Islet of Langerhans (tissue), 1 donor: ENCODE measurements around the gene ADGRA3.
"Not testable (repeated sequence)": the region's sequence is repeated elsewhere in the genome, so short reads cannot be mapped to it uniquely, and the experiment has no call there.

Experiments used
- FAIRE-seq: peaks from one replicate; lab custom pipeline; 2011; peaks lifted over from hg19 to GRCh38; lab: Jason Lieb, UNC

ADGRA3 gene

DNA sequence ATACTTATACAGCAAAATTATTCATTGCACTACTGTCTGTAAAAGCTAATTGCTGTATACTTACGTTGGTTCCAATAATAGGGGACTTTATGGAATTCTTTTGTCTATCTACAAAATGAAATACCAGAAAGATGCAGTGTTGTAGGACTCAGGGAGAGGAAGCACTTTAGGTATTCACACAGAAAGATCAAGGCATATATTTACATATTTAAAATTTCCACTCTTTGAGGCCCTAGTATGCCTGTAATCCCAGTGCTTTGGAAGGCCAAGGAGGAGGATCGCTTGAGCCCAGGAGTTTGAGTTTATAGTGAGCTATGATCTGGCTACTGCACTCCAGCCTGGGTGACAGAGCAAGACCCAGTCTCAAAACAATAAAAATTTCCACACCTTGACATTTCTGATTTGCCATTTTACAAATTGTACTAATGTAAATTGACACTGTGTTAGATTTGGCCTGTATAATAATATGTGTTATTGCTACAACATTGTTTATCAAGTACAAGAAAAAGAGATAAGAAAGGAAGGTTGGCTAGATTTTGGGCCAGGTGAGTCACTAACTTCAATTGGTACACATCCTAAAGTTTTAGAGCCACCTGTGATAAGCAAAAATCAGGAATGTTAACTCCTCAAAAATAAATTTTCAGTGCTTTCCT lies 35.1 kb downstream of the ADGRA3 start:
- FAIRE-seq: peak; percentile 9

DNA sequence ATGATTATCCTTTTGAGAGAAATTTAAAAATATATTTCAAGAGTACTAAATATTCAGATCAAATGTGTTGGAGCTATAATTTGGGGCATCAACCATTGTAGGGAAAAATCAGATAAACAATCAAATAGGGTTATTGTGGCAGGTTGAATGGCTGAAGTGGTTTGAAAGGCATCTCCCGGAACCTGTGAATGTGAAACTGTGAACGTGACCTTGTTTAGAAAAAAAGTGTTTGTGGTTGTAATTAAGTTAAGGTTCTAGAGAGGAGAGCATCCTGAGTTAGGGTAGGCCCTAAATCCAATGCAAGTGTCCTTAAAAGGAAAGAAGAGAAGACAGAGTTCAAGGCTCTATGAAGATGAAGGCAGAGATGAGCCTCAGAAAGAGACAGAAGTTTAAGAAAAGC lies 37.4 kb downstream of the ADGRA3 start:
- no peak for FAIRE-seq

DNA sequence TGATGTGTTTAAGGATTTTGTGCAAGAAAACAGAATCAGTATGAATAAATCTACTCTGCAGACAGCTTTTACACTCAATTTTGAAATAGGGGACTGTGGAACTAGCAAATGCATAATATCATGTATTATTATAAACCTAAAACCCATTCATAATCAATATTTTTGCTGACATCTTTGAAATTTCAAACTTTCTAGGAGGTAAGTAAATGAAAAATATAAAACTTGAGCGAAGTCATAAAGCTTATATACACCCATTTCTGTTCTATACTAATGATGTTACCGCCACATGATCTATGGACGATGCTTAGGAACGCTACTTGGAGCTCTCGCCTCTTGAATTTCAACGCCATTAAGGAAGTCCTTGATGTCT lies 38.1 kb downstream of the ADGRA3 start:
- FAIRE-seq: peak; percentile 33

DNA sequence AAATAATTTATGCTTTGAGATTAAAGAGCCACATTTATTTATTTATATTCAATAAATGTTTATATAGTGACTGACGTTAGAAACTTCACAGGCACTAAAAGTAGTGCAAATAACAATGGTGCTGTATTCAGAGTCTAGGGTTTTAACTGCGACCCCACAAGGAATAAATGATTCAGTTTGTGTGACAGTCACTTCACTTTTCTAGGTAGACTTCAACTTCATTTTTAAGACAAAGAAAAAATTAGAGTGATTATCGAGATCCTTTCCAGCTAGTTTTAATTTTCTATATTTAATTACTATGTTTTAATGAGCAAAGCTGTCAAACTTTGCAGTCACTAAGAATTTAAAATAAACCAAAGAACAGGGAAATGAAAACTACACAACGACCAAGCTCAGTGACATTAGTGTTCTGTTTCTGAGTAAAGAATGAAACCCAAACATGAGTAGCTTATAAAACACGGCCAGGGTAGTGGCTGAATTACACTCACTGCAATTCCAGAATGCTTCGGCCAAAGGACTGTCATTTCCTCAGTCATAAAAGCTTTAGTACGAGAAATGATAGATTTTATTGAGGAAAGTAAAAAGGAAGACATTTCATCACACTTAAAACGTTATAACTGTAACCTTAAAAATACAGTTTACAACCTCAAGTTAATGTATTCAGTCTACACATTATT lies 38.6 kb downstream of the ADGRA3 start:
- FAIRE-seq: no peak

DNA sequence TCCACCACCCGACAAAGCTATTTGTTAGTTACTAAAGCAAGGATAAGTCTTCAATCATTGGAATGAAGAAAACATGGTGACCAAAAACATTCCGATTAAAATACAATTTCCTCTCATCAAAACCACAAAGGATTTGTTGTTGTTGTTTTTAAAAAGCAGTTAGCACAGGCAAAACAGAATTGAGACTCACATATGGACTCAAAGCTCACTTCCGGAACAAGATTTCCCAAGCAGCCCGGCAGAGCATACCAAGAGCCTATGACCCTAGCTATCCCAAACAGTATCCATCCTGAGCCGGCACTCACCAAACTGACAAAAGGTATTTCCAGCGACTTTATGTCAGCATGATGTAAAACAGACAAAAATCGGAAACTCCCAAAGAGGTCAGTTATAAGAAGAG lies 39.9 kb downstream of the ADGRA3 start:
- no peak for FAIRE-seq

DNA sequence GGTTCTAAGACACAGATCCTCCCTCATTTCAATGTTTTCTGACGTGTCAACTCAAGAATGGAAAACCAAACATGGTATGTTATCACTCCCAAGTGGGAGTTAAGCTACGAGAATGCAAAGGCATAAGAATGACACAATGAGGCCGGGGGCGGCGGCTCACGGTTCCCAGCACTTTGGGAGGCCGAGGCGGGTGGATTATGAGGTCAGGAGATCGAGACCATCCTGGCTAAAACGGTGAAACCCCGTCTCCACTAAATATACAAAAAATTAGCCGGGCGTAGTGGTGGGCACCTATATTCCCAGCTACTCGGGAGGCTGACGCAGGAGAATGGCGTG lies 40.6 kb downstream of the ADGRA3 start:
- not testable (repeated sequence) for FAIRE-seq

DNA sequence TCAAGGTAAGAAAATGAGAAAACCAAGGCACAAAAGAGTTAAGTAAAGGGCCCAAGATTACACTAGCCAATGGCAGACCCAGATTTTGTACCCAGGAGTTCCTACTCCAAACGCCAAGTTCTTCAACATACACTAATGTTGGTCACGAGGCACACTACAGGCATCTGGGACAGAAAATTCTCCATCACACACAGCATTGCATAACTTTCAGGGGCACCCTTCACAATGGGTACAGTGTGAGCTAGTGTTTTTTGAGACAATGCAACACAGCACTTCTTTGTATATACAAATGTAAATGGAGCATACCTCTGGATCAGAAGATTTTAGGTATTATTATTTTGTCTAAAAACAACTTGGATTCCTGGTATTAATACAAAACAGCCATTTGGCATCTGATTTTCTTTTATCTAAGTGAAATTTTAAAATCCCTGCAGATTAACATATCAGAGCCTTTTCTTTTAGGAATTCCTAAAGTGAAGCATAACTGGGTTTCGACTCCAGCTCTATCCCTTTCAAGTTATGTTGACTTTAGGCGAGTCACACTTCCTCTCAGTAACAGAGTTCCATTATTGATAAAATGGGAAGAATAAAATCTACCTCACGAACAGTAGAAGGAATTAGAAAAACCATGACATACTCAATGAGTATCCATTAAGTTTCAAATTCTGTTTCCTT lies 41.1 kb downstream of the ADGRA3 start:
- FAIRE-seq: no peak

DNA sequence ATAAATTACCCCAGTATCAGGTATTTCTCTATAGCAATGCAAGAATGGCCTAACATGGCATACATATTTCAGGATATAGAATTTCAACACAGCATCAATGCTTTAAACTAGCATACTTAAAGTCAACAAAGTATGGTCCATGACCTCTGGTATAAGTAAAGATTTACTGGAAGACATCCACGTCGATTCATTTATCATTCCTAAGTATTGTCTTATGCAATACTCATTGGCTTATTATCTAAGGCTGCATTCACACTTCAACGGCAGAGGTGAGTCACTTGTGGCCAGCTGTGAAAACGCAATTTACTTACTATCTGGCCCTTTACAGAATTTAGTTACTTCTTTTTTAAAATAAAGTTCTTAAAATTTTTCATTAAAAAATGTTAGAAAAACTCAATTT lies 42.6 kb downstream of the ADGRA3 start:
- no peak for FAIRE-seq

DNA sequence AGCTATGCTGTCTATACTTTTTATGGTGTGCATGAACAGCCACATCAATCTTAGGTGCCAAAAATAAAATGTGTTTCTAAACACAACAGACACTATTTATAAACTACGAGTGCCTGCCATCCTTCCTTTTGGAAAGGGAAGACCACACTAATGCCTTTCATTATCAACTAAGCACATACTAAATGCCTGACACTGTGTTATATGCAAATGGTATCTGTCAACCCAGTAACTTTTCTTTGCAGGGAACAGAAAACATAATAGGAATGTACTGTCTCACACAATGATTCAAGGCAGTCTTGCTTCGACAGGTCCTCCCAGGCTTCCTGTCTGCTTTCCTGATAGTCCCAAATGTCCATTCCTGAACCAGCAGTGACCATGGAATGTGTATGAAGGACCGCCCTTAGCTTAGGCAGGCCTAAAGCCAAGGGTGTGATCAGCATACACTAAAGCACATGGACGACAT lies 43.8 kb downstream of the ADGRA3 start:
- FAIRE-seq: no peak

DNA sequence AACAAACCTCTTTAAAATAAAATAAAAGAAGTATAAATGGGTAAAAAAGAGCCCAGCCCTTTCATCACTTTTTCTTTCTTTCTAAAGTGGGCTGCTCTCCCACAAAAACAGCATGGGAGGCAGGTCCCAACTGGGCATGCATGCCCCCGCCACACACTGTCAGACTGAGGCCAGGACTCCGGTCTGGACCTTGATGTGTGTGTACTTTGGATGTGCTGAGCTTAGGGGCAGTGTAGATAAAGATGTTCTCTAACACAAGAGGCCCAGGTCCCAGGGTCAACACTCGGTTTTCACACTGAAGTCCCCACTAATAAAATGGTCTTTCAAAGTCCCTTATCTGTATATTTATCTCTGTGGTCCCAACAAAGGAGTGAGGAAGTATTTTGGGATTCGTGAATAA lies 44.4 kb downstream of the ADGRA3 start:
- no peak for FAIRE-seq

DNA sequence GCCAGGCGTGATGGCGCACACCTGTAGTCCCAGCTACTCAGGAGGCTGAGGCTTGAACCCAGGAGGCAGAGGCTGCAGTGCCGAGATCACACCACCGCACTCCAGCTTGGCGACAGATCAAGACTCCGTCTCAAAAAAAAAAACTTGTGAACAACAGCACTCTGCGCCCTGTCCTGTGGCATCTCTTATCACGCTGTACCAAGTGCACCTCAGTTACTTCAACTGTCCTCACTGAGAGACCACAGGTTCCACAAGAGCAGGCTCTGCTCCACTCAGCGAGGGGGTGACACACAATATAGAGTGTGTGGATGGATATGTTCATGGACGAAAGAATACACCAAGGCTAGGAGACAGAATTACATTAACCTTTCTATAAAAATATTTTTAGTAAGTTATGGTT lies 49.3 kb downstream of the ADGRA3 start:
- no peak for FAIRE-seq

DNA sequence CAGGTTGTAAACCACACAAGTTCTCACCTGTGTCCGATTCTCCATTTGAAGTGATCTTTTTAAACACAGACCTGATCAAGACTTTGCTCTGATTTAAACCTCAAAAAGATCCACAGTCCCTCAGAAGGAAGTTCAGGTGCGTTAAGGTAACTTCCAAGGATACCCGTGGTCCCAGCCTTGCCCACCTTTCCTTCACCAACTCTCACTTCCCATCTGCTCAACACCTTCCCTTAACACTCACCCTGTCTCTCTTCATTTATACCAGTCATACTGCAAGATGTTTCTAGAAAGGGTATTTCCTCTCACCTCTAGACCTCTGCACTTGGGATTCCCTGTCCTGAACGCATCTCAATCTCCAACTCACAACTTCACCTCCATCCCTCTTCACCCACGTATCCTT lies 49.9 kb downstream of the ADGRA3 start:
- FAIRE-seq: no peak

DNA sequence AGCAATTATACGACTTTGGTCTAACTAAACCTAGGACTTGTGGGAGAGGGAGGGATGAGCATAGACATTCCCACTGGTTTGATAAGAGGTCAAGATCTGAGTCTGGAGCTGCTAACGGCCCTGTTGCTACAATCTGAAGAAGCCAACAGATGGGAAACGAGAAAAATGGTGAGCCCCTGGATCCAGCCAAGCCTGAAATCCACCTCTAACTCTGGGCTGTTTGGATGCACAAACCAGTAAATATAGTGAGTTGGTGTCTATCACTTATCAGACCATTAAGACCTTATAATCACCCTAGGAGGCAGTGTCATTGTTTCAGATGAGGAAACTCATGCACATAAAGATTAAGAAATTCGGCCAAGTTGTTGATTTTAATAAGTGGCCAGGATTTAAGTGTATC lies 50.5 kb downstream of the ADGRA3 start:
- no peak for FAIRE-seq

DNA sequence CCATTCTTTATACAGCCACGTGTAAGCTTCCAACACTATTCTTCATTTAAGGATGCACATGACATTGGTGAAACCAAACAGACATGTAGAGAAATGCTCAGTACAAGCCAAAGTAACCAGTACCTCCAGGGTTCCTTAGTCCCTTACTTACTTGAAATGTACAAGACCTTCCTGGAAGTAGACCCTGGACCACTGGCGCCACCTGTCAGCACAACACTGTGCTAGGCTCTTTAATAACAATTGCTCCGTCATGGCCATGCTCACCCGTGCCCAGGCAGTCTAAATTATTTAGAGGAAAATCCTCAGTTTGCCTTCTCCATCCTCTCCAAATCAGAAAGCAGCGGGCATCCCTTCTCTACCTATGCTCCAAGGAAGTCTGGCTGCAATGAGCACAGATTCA lies 52.7 kb downstream of the ADGRA3 start:
- no peak for FAIRE-seq

DNA sequence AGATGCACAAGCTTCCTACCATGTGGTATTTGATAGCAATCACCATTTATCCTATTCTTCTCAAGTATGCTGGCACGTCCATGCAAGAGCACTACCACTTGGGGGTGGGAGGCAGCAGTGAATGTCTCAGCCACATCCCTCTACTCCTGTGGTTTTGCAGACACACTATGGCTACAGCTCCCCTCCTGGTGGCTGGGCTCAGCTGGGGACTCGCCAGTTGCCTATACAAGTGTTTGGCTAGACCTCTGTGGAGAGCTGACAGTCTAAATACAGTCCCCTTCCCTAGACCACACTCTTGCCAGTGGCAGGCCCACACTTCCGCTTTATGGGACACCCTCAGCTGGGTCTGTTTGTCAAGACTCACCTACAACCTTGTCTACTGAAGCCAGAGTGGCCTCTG lies 53.2 kb downstream of the ADGRA3 start:
- no peak for FAIRE-seq

DNA sequence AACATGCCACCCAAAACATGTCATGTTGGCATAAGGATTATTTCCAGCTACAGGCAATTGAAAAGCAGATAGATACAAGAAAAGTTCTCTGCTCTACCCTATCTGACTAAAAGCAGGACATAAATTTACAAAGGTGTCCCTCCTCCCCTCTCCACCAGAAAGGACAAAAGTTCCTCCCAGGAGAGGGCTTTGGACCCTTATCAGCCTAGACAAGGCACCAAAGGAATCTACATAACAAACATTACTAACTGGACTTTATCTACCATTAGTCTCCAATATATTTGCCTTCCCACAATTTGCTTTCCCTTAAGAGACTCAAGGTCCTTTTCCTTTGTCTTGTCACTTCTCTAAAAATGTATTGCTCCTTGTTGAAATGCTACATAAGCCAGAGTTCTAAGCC lies 55.6 kb downstream of the ADGRA3 start:
- FAIRE-seq: no peak

DNA sequence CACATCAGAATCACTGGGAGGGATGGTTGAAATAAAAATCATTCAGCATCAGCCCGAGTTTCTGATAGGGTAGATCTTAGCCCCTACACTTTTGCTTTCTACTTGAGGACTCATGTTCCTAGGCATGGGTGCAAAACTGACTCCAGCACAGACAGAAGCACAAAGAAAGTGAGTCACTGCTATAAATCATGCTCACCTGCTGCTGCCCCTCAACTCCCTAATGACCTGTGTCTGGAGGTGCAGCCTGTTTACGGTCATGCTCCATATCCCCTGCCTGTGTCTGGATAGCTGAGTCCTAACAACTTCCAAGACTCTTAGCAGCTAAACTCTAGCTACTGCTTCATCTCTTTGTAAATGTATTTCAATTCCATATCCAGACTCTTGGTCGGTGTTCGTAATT lies 57.8 kb downstream of the ADGRA3 start:
- no peak for FAIRE-seq

DNA sequence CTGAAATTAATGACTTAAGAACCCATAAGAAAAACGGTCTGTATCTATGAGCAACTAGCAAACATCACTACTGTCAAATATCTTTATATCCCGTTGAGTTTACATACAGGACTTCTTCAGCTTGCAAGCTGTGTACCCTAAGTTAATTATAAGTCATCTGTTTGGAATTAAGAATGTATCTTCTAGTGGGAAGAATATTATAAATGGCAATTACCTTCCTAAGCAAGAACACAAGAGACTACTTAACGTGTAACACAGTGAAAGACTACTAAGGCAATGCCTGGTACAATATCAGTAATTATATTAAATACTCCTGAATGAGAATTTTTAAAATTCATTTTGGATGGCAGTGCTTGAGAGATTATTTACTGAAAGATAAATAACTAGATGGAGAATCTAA lies 58.5 kb downstream of the ADGRA3 start:
- FAIRE-seq: no peak

DNA sequence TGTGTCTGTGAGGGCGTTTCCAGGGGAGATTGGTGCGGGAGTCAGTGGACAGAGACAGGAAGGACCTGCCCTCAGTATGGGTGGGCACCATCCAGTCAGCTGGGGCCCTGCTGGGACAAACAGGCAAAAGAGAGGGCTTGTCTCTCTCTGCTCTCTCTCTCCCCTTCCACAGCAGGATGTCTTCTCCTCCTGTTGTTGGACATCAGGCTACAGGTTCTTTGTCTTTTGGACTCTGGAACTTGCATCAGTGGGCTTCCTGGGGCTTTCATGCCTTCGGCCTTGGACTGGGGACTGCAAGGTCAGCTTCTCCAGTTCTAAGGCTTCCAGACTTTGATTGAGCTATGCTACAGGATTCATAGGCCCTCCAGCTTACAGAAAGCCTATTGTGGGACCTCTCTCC lies 59.6 kb downstream of the ADGRA3 start:
- no peak for FAIRE-seq

DNA sequence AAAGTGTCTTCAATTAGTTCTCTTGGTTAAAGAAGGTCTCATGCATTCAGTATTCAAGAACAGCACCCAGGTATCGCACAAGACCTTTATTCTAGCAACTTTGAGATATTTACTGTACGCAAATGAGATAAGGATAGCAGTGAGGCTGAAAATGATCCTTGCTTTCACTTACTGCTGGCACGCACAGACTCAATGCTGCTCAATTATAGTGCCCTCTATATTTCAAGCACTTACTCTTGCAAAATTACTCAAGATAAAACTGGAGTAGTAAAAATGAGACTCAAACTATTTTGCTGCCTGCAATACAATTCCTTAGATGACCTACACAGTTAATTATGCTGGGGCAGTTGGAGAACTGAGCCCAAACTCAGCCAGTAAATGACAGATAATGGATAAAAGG lies 60.9 kb downstream of the ADGRA3 start:
- FAIRE-seq: no peak

DNA sequence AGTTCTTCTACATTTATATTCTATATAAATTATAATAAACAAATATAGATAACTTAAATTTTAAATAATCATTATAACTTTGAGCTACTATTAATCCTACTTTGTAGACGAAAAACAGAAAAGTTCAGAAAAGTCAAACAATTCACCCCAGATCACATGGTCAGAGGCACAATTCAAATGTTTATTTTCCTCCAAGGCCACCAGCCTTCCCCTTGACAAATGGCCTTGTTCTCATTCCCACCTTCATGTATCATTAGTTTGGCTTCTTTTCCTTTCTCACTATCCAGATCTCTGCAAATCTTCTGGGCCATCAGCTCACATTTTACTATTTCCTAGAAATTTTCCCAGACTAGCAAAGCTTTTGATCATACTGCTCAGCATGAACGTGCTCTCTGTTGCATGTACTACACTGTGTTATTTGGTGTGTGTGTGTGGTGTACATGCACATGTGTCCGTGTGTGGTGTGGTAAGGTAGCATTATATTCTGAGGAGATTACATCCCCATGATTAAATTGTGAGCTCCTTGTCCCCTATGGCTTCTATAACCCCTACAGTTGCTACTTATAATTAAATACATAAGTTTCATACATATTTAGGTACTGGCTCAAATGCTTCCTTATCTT lies 61.5 kb downstream of the ADGRA3 start:
- no peak for FAIRE-seq

DNA sequence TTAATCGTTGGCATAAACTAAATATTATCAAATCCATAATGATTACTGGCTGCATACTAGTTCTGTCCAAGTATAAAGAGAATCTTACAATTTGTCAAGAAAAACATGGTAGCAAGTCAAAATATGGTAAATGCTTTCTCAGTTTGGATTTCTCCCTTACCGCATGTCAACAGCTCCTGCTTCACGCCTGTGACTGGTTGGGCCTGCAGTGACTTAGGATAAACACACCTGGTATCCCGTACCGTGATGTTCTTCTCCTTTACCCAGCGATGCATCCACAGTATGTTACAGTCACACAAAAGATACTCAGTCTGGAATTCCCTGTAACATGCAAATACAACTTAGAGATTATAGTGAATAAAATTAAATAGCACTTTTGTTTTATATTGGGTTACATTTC lies 71.1 kb downstream of the ADGRA3 start:
- no peak for FAIRE-seq

DNA sequence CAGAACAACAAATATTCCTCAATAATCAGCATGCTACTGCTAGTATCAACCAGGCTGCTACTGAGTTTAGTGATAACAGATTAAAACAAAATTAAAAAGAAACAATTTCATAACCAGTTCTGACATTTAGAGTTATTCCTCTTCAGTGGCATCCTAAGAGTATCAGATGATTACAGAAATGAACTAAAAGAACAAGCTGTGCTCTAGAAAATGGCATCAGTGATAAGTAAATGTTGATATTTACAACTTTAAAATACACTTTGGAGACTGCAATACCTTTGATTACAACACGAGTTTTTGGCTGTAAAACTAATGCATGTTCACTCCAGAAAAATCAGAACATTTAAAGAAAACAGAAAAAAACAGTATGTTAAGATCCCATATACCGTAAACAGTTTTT lies 72.9 kb downstream of the ADGRA3 start:
- peak; percentile 21 for FAIRE-seq

DNA sequence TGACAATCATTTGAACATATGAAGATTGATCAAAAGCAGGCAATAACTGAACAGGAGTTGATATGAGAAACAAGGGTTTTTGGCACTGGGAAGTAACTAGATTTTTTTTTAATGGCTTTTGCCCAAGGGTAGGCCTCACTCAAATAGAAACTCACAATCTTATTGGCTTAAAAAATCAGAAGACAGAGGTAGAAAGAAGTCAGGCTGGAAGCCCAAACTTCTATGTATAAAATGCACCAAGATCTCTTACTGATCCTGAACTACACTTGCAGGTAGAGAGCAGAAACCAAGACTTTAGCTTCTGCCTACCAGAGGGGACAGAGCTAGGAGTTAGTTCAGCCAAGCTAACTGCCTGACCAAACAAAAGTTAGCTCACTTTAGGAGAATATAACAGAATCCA lies 74.9 kb downstream of the ADGRA3 start:
- no peak for FAIRE-seq
